DND-41 (cell line): ENCODE measurements around the gene ADAMTS3.

Experiments
- CTCF ChIP-seq: IDR thresholded peaks from 2 replicates; pipeline ENCODE4 v1.5.1; 2012; ENCODE audit warnings: borderline replicate concordance, low read length, moderate library complexity, mild to moderate bottlenecking; ENCODE audit not compliant: poor library complexity, severe bottlenecking; ENCODE audit errors: extremely low read depth
- EZH2 ChIP-seq: IDR thresholded peaks from 3 replicates; pipeline ENCODE4 v1.6.1; 2012; ENCODE audit warnings: borderline replicate concordance, low read depth, mild to moderate bottlenecking, moderate library complexity, low read length, inconsistent platforms; ENCODE audit not compliant: severe bottlenecking

DNA sequence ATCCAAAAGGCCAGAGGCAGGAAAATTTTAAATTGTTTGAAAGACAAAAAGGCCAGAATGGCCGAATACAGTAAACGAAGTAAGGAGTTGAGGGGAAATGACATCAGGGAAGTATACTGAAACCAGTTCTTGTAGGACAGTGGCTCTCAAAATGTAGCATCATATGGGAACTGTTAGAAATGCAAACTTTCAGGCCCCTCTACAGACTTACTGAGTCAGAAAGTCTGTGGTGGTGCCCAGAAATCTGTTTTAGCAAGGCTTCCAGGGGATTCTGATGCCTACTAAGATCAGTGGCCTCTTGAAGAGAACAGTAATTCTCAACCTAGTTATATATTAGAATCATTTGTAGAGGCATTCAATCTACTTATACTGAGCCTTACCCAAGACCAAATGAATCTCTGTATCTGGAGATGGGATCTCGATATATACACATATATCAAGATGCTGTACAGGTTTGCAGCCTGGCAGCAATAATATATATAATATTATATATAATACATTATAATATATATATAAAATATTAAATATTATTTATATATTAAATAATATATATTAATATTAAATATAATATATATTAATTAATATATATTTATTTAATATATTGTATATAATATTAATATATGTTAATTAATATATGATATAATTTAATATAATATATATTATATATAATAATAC lies 39.7 kb downstream of the ADAMTS3 start:
- TF ChIP-seq CTCF: no peak
- TF ChIP-seq EZH2: no peak
